ENCODE measurements around the gene FLRT1. TPM values are rescaled to one million over a fixed set of nuclear protein-coding genes. Genes with fewer than 3 reads are reported as not detected.

FLRT1 gene
- total RNA-seq, 2 experiments from 2014 or later, result 0.36 to 0.50 TPM

GRCh38 chr11:63999349-64000025 is 36.2 kb upstream of the FLRT1 start:
- Mint-ChIP-seq H3K27ac (no peak overlapping the region), H3K4me3 (no peak overlapping the region), H3K27me3 (no peaks in the 10 kb centered on the region), H3K9me3 (no peaks in the 10 kb centered on the region), H3K36me3 (peaks cover 22% of the 10 kb centered on the region), H3K4me1 (ENCODE audit: low read depth) (peaks cover 5% of the 10 kb centered on the region)
- ChIA-PET POLR2A (interaction anchor here (0.6 to 1.5 kb wide), 2 partner anchors 9 to 12 kb away, joined by 3 to 4 read pairs; no protein-coding TSS in a partner anchor), CTCF (interaction anchor here (0.6 to 4.3 kb wide), 24 partner anchors 9 to 339 kb away, joined by 3 to 145 read pairs (median 4); partner anchors contain the start of genes COX8A, MARK2 and OTUB1)
- intact Hi-C loops (cut with micrococcal nuclease), result loop anchor here (1.0 kb wide), 1 partner anchor 149 kb away; no protein-coding TSS in a partner anchor
- peak; percentile 69 for DNase-seq

- DNase-seq, result peak; percentile 79
- intact Hi-C loops (cut with micrococcal nuclease), result loop anchor here (1.0 kb wide), 1 partner anchor 148 kb away; no protein-coding TSS in a partner anchor
- Mint-ChIP-seq H3K27me3 (no peaks in the 10 kb centered on the region), H3K36me3 (peaks cover 15% of the 10 kb centered on the region), H3K4me3 (no peak overlapping the region), H3K9me3 (no peaks in the 10 kb centered on the region), H3K27ac (no peak overlapping the region), H3K4me1 (ENCODE audit: low read depth) (peaks cover 5% of the 10 kb centered on the region)
- POLR2A ChIA-PET, result interaction anchor here (0.7 to 1.5 kb wide), 3 partner anchors 10 to 152 kb away, joined by 3 to 4 read pairs (median 4); no protein-coding TSS in a partner anchor
- CTCF ChIA-PET, result interaction anchor here (0.5 to 4.3 kb wide), 38 partner anchors 9 to 338 kb away, joined by 3 to 145 read pairs (median 4); partner anchors contain the start of genes COX8A, MACROD1, MARK2 and NUDT22
Observed at GRCh38 chr11:64000026-64000739, 35.5 kb upstream of the FLRT1 start.

GRCh38 chr11:64000740-64001483 is 34.8 kb upstream of the FLRT1 start:
- peaks cover 2% of the 10 kb centered on the region for H3K27me3 Mint-ChIP-seq
- peaks cover 14% of the 10 kb centered on the region for H3K36me3 Mint-ChIP-seq
- H3K9me3 Mint-ChIP-seq, result no peaks in the 10 kb centered on the region
- no peak for DNase-seq
- intact Hi-C loops (cut with micrococcal nuclease), result loop anchor here (1.0 kb wide), 1 partner anchor 147 kb away; no protein-coding TSS in a partner anchor
- ChIA-PET CTCF (interaction anchor here (0.5 to 4.3 kb wide), 35 partner anchors 8 to 331 kb away, joined by 3 to 145 read pairs (median 4); partner anchors contain the start of genes COX8A, MACROD1, MARK2 and NUDT22), POLR2A (interaction anchor here (0.7 to 1.5 kb wide), 3 partner anchors 10 to 152 kb away, joined by 3 to 4 read pairs (median 4); no protein-coding TSS in a partner anchor)
- H3K4me3 Mint-ChIP-seq, result no peak overlapping the region
- peaks cover 5% of the 10 kb centered on the region for H3K4me1 Mint-ChIP-seq (ENCODE audit: low read depth)
- no peak overlapping the region for H3K27ac Mint-ChIP-seq

- H3K27ac Mint-ChIP-seq, result no peak overlapping the region
- CTCF ChIA-PET, result interaction anchor here (1.0 to 4.3 kb wide), 21 partner anchors 11 to 299 kb away, joined by 3 to 145 read pairs (median 6); partner anchors contain the start of genes COX8A, MACROD1, NUDT22 and OTUB1
- DNase-seq, result no peak
- H3K4me3 Mint-ChIP-seq, result no peak overlapping the region
- H3K9me3 Mint-ChIP-seq, result no peaks in the 10 kb centered on the region
- H3K4me1 Mint-ChIP-seq (ENCODE audit: low read depth), result peaks cover 5% of the 10 kb centered on the region
- intact Hi-C loops (cut with micrococcal nuclease), result no loop called here
- POLR2A ChIA-PET, result interaction anchor here (0.6 to 1.3 kb wide), 2 partner anchors 22 to 33 kb away, joined by 3 to 4 read pairs; no protein-coding TSS in a partner anchor
- peaks cover 7% of the 10 kb centered on the region for H3K27me3 Mint-ChIP-seq
- peaks cover 9% of the 10 kb centered on the region for H3K36me3 Mint-ChIP-seq
Observed at GRCh38 chr11:64001484-64002420, 34.0 kb upstream of the FLRT1 start.

- no peak for DNase-seq
- peaks cover 18% of the 10 kb centered on the region for H3K4me1 Mint-ChIP-seq (ENCODE audit: low read depth)
- peaks cover 27% of the 10 kb centered on the region for H3K27me3 Mint-ChIP-seq
- H3K36me3 Mint-ChIP-seq, result no peaks in the 10 kb centered on the region
- H3K27ac Mint-ChIP-seq, result no peak overlapping the region
- ChIA-PET POLR2A (no interaction called here), CTCF (no interaction called here)
- no peak overlapping the region for H3K4me3 Mint-ChIP-seq
- intact Hi-C loops (cut with micrococcal nuclease), result no loop called here
- H3K9me3 Mint-ChIP-seq, result no peaks in the 10 kb centered on the region
Observed at GRCh38 chr11:64003807-64004589, 31.7 kb upstream of the FLRT1 start.

- Mint-ChIP-seq H3K4me1 (ENCODE audit: low read depth) (peaks cover 18% of the 10 kb centered on the region), H3K9me3 (no peaks in the 10 kb centered on the region), H3K27me3 (peaks cover 28% of the 10 kb centered on the region), H3K27ac (no peak overlapping the region), H3K4me3 (no peak overlapping the region), H3K36me3 (no peaks in the 10 kb centered on the region)
- DNase-seq, result no peak
- POLR2A ChIA-PET, result no interaction called here
- intact Hi-C loops (cut with micrococcal nuclease), result no loop called here
- CTCF ChIA-PET, result no interaction called here
Observed at GRCh38 chr11:64004590-64004984, 31.1 kb upstream of the FLRT1 start.

- H3K4me3 Mint-ChIP-seq, result no peak overlapping the region
- CTCF ChIA-PET, result interaction anchor here (0.8 kb wide), 1 partner anchor 147 kb away, joined by 3 read pairs; no protein-coding TSS in a partner anchor
- POLR2A ChIA-PET, result no interaction called here
- no peak overlapping the region for H3K27ac Mint-ChIP-seq
- H3K9me3 Mint-ChIP-seq, result peaks cover 6% of the 10 kb centered on the region
- intact Hi-C loops (cut with micrococcal nuclease), result no loop called here
- DNase-seq, result no peak
- peaks cover 15% of the 10 kb centered on the region for H3K4me1 Mint-ChIP-seq (ENCODE audit: low read depth)
- H3K36me3 Mint-ChIP-seq, result no peaks in the 10 kb centered on the region
- H3K27me3 Mint-ChIP-seq, result peaks cover 28% of the 10 kb centered on the region
Observed at GRCh38 chr11:64005691-64006090, 30.0 kb upstream of the FLRT1 start.

- Mint-ChIP-seq H3K27me3 (peaks cover 28% of the 10 kb centered on the region), H3K9me3 (peaks cover 12% of the 10 kb centered on the region)
Observed at GRCh38 chr11:64006398-64006797, 29.3 kb upstream of the FLRT1 start.

GRCh38 chr11:64007160-64007628 is 28.5 kb upstream of the FLRT1 start:
- ChIA-PET POLR2A (no interaction called here), CTCF (interaction anchor here (0.6 kb wide), 1 partner anchor 145 kb away, joined by 3 read pairs; no protein-coding TSS in a partner anchor)
- Mint-ChIP-seq H3K4me3 (no peak overlapping the region), H3K9me3 (peaks cover 12% of the 10 kb centered on the region), H3K27me3 (peaks cover 28% of the 10 kb centered on the region), H3K36me3 (no peaks in the 10 kb centered on the region), H3K27ac (no peak overlapping the region), H3K4me1 (ENCODE audit: low read depth) (peaks cover 13% of the 10 kb centered on the region)
- no peak for DNase-seq
- intact Hi-C loops (cut with micrococcal nuclease), result no loop called here

More at GRCh38 chr11:64006398-64006797, 29.3 kb upstream of the FLRT1 start:
- intact Hi-C loops (cut with micrococcal nuclease), result no loop called here
- no peak for DNase-seq
- Mint-ChIP-seq H3K4me1 (ENCODE audit: low read depth) (peaks cover 13% of the 10 kb centered on the region), H3K4me3 (no peak overlapping the region), H3K36me3 (no peaks in the 10 kb centered on the region), H3K27ac (no peak overlapping the region)
- ChIA-PET POLR2A (no interaction called here), CTCF (interaction anchor here (0.8 kb wide), 1 partner anchor 147 kb away, joined by 3 read pairs; no protein-coding TSS in a partner anchor)

- intact Hi-C loops (cut with micrococcal nuclease), result no loop called here
- H3K4me3 Mint-ChIP-seq, result no peak overlapping the region
- CTCF ChIA-PET, result interaction anchor here (0.6 kb wide), 1 partner anchor 144 kb away, joined by 3 read pairs; no protein-coding TSS in a partner anchor
Observed at GRCh38 chr11:64007629-64008282, 28.0 kb upstream of the FLRT1 start.

More at GRCh38 chr11:64007629-64008282, 28.0 kb upstream of the FLRT1 start:
- H3K27me3 Mint-ChIP-seq, result peaks cover 28% of the 10 kb centered on the region
- POLR2A ChIA-PET, result no interaction called here
- H3K36me3 Mint-ChIP-seq, result no peaks in the 10 kb centered on the region
- no peak for DNase-seq
- H3K27ac Mint-ChIP-seq, result no peak overlapping the region
- peaks cover 13% of the 10 kb centered on the region for H3K4me1 Mint-ChIP-seq (ENCODE audit: low read depth)
- peaks cover 12% of the 10 kb centered on the region for H3K9me3 Mint-ChIP-seq

Data from activated CD4-positive, alpha-beta memory T cell treated with anti-CD3 and anti-CD28 coated beads for 36 hours (primary cell).